GM18517 (cell line): Measurements from ENCODE around the gene CXorf38.

Source experiments
- ATAC-seq: cut with Tn5 transposase; IDR thresholded peaks from one replicate; pipeline ENCODE4 v1.9.1; 2021; ENCODE audit warnings: mild to moderate bottlenecking, moderate library complexity; ENCODE audit not compliant: unreplicated experiment

The CXorf38 gene, protein sequence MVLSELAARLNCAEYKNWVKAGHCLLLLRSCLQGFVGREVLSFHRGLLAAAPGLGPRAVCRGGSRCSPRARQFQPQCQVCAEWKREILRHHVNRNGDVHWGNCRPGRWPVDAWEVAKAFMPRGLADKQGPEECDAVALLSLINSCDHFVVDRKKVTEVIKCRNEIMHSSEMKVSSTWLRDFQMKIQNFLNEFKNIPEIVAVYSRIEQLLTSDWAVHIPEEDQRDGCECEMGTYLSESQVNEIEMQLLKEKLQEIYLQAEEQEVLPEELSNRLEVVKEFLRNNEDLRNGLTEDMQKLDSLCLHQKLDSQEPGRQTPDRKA

DNA sequence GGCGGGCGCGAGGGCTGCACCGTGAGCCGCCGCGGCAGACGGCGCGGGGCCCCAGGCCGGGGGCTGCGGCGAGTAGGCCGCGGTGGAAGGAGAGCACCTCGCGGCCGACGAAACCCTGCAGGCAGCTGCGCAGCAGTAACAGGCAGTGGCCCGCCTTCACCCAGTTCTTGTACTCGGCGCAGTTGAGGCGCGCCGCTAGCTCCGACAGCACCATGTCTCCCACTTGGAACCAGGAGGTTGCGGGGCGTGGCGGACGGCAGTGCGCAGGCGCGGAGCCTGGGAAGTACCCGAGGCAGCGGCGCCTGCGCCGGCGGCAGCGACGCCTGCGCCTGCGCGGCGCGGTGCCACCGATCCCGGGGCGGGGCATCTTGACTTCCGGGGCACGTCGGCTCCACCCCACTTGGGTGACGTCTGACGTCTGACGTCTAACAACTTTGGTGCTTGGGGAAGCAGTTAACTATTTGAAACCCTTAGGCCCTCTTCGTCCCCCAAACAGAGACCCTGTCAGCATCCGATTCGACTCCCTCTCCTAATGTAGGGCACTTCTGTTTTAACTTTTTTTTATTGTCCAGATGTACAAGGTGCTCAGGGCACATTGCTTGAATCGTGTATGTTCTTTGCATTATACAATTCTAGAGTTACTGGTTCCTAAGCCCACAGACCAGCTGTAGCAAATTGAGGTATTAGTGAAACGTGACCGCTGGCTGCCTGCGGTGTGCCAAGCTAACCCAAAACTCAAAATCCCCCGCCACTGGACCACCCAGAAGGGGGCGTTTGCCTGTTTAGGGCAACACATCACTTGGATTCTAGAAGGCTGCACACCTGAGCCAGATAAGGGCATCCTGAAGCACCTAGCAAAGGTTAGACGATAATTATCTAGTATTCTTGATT, at the start of gene CXorf38:
CXorf38 (minus strand) TSS at position 255 of the 891 bp plus-strand sequence; CDS start at position 214, 41 bp downstream.
- ATAC-seq, result peak; percentile 75

DNA sequence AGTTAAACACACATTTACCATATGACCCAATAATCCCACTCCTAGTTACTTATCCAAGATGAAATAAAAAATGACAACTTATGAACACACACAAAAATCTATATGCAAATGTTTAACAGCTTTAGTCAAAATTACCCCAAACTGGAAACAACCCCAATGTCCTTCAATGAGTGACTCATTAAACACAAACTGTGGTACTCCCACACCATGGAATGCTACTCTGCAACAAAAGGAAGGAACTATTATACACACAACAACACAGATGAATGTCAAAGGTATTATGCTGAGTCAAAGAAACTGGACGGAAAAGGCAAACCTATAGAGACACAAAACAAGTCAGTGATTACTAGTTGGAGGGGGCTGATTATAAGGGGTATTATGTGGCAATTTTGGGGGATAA, 47.4 kb upstream of the CXorf38 start:
- ATAC-seq, result no peak

- no peak for ATAC-seq
Observed at GRCh38 chrX:40688929-40689328, 41.6 kb upstream of the CXorf38 start.

- ATAC-seq, result no peak
Observed at GRCh38 chrX:40687169-40687568, 39.8 kb upstream of the CXorf38 start.

GRCh38 chrX:40685362-40685918, 38.1 kb upstream of the CXorf38 start:
- ATAC-seq, result no peak

- no peak for ATAC-seq
Observed at GRCh38 chrX:40684092-40684491, 36.7 kb upstream of the CXorf38 start.

DNA sequence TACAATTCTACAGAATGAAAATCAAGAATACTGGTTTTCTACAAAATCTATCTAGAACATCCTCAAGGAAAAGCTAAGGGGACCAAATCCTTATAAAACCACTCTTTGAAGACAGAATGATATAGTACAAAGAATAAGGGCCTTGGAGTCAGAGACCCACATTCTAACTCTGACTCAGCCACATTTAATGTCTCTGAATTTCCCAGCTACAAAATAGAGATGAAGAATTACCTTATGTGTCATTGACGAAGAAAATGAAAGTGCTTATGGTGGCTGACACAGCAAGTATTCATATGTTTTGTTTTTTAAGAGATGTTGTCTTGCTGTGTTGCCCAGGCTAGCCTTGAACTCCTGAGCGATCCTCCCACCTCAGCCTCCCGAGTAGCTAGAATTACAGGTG, 35.9 kb upstream of the CXorf38 start:
- no peak for ATAC-seq

DNA sequence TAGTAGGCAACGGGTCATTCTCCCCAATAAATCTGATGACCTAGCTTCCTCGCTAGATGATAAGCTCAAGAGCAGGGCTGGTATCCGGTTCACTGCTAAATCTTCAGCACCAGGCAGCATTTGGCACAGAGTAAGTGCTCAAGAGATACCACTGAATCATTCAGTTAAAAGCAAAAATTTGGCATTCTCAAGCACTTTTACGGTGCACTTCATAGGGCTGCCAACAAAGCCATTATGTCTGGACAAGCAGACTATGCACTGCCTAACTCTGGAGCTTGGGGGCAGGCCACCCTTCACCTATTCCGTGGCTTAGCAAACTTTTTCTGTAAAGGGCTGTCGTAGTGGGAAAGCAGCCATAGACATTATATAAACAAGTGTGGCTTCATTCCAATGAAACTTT, 23.8 kb upstream of the CXorf38 start:
- ATAC-seq, result no peak

DNA sequence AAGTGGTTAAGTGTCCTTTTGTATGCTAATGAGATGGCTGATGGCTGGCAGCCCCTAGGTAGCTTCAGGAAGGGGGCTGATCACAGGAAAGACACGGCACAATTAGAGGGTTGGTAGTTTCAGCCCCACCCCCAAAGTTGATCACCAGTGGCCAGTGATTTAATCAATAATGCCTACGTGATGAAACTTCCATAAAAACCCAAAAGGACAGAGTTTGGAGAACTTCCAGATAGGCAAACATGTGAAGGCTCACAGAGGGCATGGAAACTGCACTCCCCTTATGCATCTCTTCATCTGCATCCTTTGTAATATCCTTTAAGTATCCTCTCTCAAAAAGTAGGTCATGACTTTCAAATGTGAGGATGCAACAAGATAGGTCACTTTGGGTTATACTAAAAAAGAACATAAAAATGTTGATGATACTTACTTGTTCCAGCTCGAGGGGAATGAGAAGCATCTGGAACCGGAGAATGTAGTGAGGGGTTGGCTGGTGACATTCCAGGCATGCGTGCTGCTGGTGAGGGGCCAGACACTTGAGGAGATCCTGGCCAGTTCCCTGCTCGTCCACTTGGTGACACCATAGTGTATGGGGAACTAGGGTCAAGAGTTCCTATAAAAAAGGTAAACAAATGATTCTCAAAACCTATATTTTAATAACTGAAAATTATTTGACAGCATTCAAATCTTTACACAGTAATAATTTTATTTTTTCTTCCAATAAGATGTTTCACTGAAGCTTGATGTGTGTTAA, 16.7 kb upstream of the CXorf38 start:
- no peak for ATAC-seq

GRCh38 chrX:40663078-40663740, 15.8 kb upstream of the CXorf38 start:
- ATAC-seq, result no peak

DNA sequence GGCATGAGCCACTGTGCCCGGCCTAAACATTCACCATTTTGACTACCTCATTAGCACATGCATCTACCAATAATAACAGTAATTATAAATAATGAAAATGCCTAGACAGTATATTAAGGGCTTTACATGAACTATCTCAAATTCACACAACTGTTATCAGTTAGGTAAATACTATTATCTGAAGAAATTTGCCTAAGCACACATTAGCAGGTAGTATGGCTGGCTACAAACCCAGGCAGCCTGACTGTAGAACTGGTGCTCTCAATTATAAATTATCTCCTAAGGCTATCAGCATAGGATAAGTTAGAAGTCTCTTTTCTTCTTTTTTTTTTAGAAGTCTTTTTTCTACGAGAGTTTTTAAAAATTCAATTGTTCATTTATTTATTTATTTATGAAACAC, 14.1 kb upstream of the CXorf38 start:
- ATAC-seq, result no peak

DNA sequence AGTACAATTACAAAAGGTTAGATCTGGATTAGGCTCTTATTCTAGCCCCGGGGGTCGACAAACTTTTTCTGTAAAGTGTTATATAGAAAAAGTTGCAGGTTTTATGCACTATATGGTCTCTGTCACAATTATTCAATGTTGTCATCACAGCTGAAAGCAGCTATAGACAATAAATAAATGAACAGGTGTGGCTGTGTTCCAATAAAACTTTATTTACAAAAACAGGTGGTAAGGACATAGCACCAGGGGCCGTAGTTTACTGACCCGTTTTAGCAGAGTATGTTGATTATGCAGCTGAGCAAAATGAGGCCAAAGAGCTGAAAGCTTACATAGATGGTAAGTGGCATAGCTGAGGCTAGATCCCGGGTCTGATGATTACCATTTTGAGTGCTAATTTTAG, 13.0 kb upstream of the CXorf38 start:
- no peak for ATAC-seq

DNA sequence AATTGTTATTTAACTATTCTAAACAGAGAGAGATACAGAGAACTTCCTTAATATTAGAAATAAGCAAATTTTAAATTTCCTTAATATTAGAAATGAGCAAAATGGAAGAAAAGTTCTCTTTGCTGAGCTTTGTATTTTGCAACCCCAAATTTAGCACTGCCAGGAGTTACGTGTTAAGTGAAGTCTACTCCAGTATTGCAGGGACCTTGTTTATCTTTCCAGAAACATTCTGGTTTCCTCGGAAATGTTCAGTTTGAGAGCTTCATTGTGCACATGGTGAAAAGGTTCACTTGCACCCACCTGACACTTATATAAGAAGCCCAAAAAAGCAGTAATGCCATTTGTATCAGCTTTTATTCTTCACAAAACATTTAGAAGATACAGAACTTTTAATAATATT, 6.2 kb upstream of the CXorf38 start:
- no peak for ATAC-seq

DNA sequence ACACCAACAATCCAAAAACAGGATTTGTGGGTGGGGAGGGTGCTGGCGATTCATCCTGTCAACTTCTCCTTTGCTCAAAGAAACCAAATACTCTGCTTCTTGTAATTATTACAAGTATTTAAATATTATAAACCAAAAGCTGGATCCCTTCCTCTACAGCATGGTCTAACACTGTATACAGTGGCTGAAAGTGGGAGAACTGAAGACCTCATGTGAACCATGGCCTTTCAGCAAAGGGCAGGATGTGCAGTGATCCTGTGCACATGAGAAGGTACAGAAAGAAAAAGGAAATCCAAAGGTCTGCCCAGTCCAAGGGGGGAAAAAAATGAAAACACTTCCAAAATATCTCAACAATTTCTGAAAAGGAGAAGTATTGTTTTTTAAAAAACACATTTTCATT, 5.3 kb upstream of the CXorf38 start:
- ATAC-seq, result no peak

DNA sequence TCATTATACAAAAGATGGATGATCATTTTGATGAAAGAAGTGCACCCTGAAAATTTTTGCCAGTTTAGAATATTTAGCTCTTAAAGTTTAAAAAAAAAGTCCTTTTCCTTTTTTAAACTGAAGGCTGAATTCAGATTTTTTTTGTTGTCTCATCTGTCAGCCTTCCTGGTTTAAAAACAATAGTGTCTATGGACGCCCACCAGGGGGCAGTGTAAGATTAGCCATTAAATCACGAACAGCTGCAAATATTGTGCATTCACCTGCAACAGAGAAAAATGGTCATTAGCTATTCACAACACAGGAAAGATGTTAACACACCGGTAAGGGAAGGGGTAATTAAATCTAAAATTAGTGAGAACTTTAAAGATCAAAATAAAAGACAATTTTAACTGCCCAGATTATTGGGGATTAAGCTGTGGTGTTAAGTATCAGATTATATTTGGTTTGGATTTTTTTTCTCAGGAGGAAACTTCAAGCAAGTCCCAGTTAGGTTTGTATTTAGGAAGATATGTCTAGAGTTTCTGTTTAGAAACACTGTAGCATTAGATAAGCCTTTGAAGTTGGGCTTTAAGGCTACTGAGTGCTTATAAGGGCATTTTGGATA, 4.4 kb upstream of the CXorf38 start:
- ATAC-seq, result no peak

GRCh38 chrX:40646489-40647306, 663 bp downstream of the CXorf38 start:
- ATAC-seq, result peak; percentile 8

GRCh38 chrX:40644821-40645358, 2.5 kb downstream of the CXorf38 start:
- ATAC-seq, result peak; percentile 38

- ATAC-seq, result no peak
Observed at GRCh38 chrX:40644176-40644575, 3.2 kb downstream of the CXorf38 start.

DNA sequence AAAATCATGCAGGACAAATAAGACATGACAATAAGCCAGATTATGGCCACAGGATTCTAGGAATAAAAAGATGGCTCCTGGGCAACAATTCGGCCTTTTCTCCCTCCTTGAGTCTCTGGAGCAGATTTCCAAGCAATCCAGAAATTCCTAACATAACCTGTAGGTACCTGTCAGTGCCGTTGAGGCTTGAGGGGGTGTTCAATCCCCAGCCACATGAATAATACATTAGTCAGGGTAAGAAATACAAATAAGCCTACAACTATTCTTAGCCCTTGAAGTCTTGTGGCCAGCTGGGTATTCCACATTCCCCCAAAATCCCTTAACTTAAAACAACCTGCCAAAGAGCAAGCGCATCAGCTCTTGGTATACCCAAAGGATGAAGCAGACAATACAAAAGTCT, 9.7 kb downstream of the CXorf38 start:
- no peak for ATAC-seq
